Measurements from ENCODE around the gene SIK2. TPM values are rescaled to one million over a fixed set of nuclear protein-coding genes. Genes with fewer than 3 reads are reported as not detected.

Gene SIK2
- total RNA-seq, 1 donor from 2014 or later: 16.3 TPM

DNA sequence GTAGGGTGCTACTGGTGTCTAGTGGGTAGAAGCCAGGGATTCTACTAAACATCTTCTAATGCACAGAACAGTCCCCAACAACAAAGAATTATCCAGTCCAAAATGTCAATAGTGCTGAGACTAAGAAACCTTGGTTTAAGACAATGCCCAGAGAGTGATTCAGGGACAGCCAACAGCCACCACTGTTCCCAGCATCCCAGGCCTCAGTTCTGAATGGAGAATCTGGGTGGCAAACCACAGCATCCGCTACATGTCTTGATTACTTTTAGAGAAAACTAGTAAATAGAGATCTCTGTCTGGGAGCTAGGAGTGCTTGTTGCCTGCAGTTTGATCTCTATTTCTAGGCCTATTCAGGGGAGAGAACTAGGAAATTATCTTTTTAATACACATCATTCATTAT is 20.9 kb upstream of the SIK2 start:
- TF ChIP-seq CTCF (IDR thresholded peaks at IDR 0.05; ENCODE audit: unreplicated experiment): no peak
- peaks cover 32% of the 10 kb centered on the region for H3K4me1 Mint-ChIP-seq (ENCODE audit: unreplicated experiment)

DNA sequence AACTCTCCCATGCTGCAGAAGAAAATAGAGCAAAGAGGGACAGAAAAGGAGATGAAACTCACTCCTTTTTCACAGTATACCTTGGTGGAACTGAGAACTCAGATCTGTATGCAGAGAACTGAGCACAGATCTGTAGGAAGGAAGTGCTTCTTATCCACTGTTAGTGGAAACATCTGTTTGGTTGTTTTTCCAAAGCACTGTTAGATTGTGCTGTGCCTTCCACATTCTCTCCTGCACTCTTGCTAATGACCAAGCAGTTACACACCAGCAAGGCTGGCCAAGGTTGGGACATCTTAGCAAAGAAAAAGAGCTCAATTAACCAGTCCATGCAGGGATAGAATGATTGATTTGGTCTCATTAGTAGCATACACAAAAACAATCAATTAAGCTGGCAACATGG is 20.1 kb upstream of the SIK2 start:
- Mint-ChIP-seq H3K4me3 (ENCODE audit: unreplicated experiment) (no peak overlapping the region), H3K4me1 (ENCODE audit: unreplicated experiment) (peaks cover 32% of the 10 kb centered on the region), H3K9me3 (ENCODE audit: unreplicated experiment) (no peaks in the 10 kb centered on the region), H3K36me3 (ENCODE audit: low read depth, unreplicated experiment) (no peaks in the 10 kb centered on the region), H3K27me3 (ENCODE audit: unreplicated experiment) (no peaks in the 10 kb centered on the region), H3K27ac (ENCODE audit: unreplicated experiment) (peak overlapping the region; percentile 93)
- TF ChIP-seq CTCF (IDR thresholded peaks at IDR 0.05; ENCODE audit: unreplicated experiment): no peak
- no peak for DNase-seq (ENCODE audit: low spot score)

More for the DNA sequence above, 20.9 kb upstream of the SIK2 start:
- no peaks in the 10 kb centered on the region for H3K27me3 Mint-ChIP-seq (ENCODE audit: unreplicated experiment)
- no peak for DNase-seq (ENCODE audit: low spot score)
- peak overlapping the region; percentile 52 for H3K27ac Mint-ChIP-seq (ENCODE audit: unreplicated experiment)
- H3K9me3 Mint-ChIP-seq (ENCODE audit: unreplicated experiment): no peaks in the 10 kb centered on the region
- H3K4me3 Mint-ChIP-seq (ENCODE audit: unreplicated experiment): no peak overlapping the region
- H3K36me3 Mint-ChIP-seq (ENCODE audit: low read depth, unreplicated experiment): no peaks in the 10 kb centered on the region

- Mint-ChIP-seq H3K4me1 (ENCODE audit: unreplicated experiment) (peaks cover 32% of the 10 kb centered on the region), H3K36me3 (ENCODE audit: low read depth, unreplicated experiment) (no peaks in the 10 kb centered on the region), H3K27ac (ENCODE audit: unreplicated experiment) (peak overlapping the region; percentile 78), H3K9me3 (ENCODE audit: unreplicated experiment) (no peaks in the 10 kb centered on the region), H3K4me3 (ENCODE audit: unreplicated experiment) (no peak overlapping the region), H3K27me3 (ENCODE audit: unreplicated experiment) (no peaks in the 10 kb centered on the region)
- DNase-seq (ENCODE audit: low spot score): no peak
- TF ChIP-seq CTCF (IDR thresholded peaks at IDR 0.05; ENCODE audit: unreplicated experiment): no peak
These were observed 19.4 kb upstream of the SIK2 start for GRCh38 chr11:111582881-111583280.

- Mint-ChIP-seq H3K4me3 (ENCODE audit: unreplicated experiment) (no peak overlapping the region), H3K36me3 (ENCODE audit: low read depth, unreplicated experiment) (no peaks in the 10 kb centered on the region), H3K27me3 (ENCODE audit: unreplicated experiment) (no peaks in the 10 kb centered on the region), H3K4me1 (ENCODE audit: unreplicated experiment) (peaks cover 32% of the 10 kb centered on the region), H3K27ac (ENCODE audit: unreplicated experiment) (no peak overlapping the region), H3K9me3 (ENCODE audit: unreplicated experiment) (no peaks in the 10 kb centered on the region)
- no peak for TF ChIP-seq CTCF (IDR thresholded peaks at IDR 0.05; ENCODE audit: unreplicated experiment)
- DNase-seq (ENCODE audit: low spot score): no peak
These were observed 16.9 kb upstream of the SIK2 start for GRCh38 chr11:111585371-111585770.

- Mint-ChIP-seq H3K27me3 (ENCODE audit: unreplicated experiment) (no peaks in the 10 kb centered on the region), H3K36me3 (ENCODE audit: low read depth, unreplicated experiment) (no peaks in the 10 kb centered on the region), H3K27ac (ENCODE audit: unreplicated experiment) (no peak overlapping the region), H3K4me1 (ENCODE audit: unreplicated experiment) (peaks cover 24% of the 10 kb centered on the region), H3K4me3 (ENCODE audit: unreplicated experiment) (no peak overlapping the region), H3K9me3 (ENCODE audit: unreplicated experiment) (no peaks in the 10 kb centered on the region)
- peak; percentile 62 for TF ChIP-seq CTCF (IDR thresholded peaks at IDR 0.05; ENCODE audit: unreplicated experiment)
- peak; percentile 37 for DNase-seq (ENCODE audit: low spot score)
These were observed 15.8 kb upstream of the SIK2 start for GRCh38 chr11:111586388-111586831.

Measured in endothelial cell (in vitro differentiated cells).